HCT116 (cell line): ENCODE results near the gene DDI2. TPM values are rescaled to one million over a fixed set of nuclear protein-coding genes. Genes with fewer than 3 reads are reported as not detected.

Source experiments
- ATAC-seq: fragments of 200-7000 bp; cut with Tn5 transposase; 2 replicates; pipeline ENCODE4 v1.9.1; 2020; ENCODE audit warnings: mild to moderate bottlenecking, moderate library complexity
- BruUV-seq: library from RNA; stranded (reverse); fragments of 400-500 nt; replicated peaks from 2 replicates; lab custom pipeline; 2021; lab: Mats Ljungman, UMichigan
- CTCF ChIA-PET: fragments of 300-600 bp; sonication (Branson Sonifier 250); formaldehyde crosslinking; loops from one replicate; lab custom pipeline; 2021; ENCODE audit warnings: antibody characterized with exemption; lab: Charles Lee
- POLR2A ChIA-PET: fragments of 300-600, 350-600 bp; sonication (Branson Sonifier 250); formaldehyde crosslinking; loops from one replicate; lab custom pipeline; 2021; ENCODE audit warnings: antibody characterized with exemption; lab: Charles Lee
- RAD21 ChIA-PET, 2 experiments: fragments of 300-600 bp; sonication (Branson Sonifier 250); formaldehyde crosslinking; loops; one replicate each; lab custom pipeline; 2023; ENCODE audit warnings: low total read pairs in 2 of 2; ENCODE audit not compliant: uncharacterized antibody in 2 of 2, unreplicated experiment in 2 of 2, low non-redundant PET in 1 of 2; lab: Charles Lee
- DNase-seq: peaks from one replicate; pipeline ENCODE4 v3.0.0-alpha.2; 2010; ENCODE audit warnings: low read depth, low spot score
- H2AFZ ChIP-seq: fragments of 200-600 bp; shearing (Covaris generic), sonication (generic); 2 replicates; pipeline ENCODE4 v1.6.1; 2017; ENCODE audit warnings: low read depth, mixed run types, mixed read lengths, antibody characterized with exemption, low read length; ENCODE audit not compliant: poor library complexity, severe bottlenecking
- H3K27ac ChIP-seq: 2 replicates; pipeline ENCODE4 v1.5.1; 2012; ENCODE audit warnings: low read depth, low read length
- H3K27me3 ChIP-seq: fragments of 200-600 bp; sonication (generic); 2 replicates; pipeline ENCODE4 v1.6.1; 2016; ENCODE audit warnings: mixed run types, low read length, mixed read lengths; ENCODE audit not compliant: insufficient read depth
- H3K36me3 ChIP-seq, 2 experiments: fragments of 200-500 bp in 1 of 2; fragments of 200-600 bp in 1 of 2; sonication (Bioruptor generic) in 1 of 2; sonication (generic) in 1 of 2; 2 replicates each; pipeline versions ENCODE4 v1.5.1 to v1.6.1; 2014 to 2016; ENCODE audit warnings: low read length in 2 of 2, inconsistent platforms in 1 of 2, mixed read lengths in 1 of 2, mixed run types in 1 of 2; ENCODE audit not compliant: insufficient read depth in 2 of 2, control insufficient read depth in 1 of 2
- H3K4me1 ChIP-seq, 2 experiments: fragments of 200-600 bp in 1 of 2; sonication (generic) in 1 of 2; 2 replicates each; pipeline versions ENCODE4 v1.5.1 to v1.6.1; 2012 to 2017; ENCODE audit warnings: low read length in 2 of 2, inconsistent platforms in 1 of 2, mild to moderate bottlenecking in 1 of 2, mixed read lengths in 1 of 2, mixed run types in 1 of 2, moderate library complexity in 1 of 2; ENCODE audit not compliant: insufficient read depth in 2 of 2, control insufficient read depth in 1 of 2
- H3K4me2 ChIP-seq: fragments of 200-600 bp; sonication (generic); 2 replicates; pipeline ENCODE4 v1.6.1; 2017; ENCODE audit warnings: mixed run types, low read length, mixed read lengths
- H3K4me3 ChIP-seq, 2 experiments: fragments of 200-600 bp in 1 of 2; sonication (generic) in 1 of 2; replicated peaks in 1 of 2; 2 replicates each; pipeline ENCODE4 v1.5.1; 2011 to 2016; ENCODE audit warnings: low read length in 2 of 2, control low read depth in 1 of 2, low read depth in 1 of 2, mild to moderate bottlenecking in 1 of 2, mixed read lengths in 1 of 2, mixed run types in 1 of 2
- H3K79me2 ChIP-seq: fragments of 200-600 bp; sonication (generic); 2 replicates; pipeline ENCODE4 v1.6.1; 2017; ENCODE audit warnings: mild to moderate bottlenecking, mixed run types, low read length, moderate library complexity, mixed read lengths; ENCODE audit not compliant: insufficient read depth
- H3K9ac ChIP-seq: fragments of 200-600 bp; sonication (generic); 2 replicates; pipeline ENCODE4 v1.6.1; 2016; ENCODE audit warnings: low read length, mixed read lengths
- H3K9me2 ChIP-seq: fragments of 200-600 bp; sonication (generic), shearing (Covaris generic); 2 replicates; pipeline ENCODE4 v1.6.1; 2017; ENCODE audit warnings: mixed run types, mild to moderate bottlenecking, moderate library complexity; ENCODE audit not compliant: insufficient read depth
- H3K9me3 ChIP-seq, 2 experiments: fragments of 200-500 bp in 1 of 2; fragments of 200-600 bp in 1 of 2; sonication (Bioruptor generic) in 1 of 2; sonication (generic) in 1 of 2; 2 replicates each; pipeline ENCODE4 v1.6.1; 2014 to 2017; ENCODE audit warnings: low read length in 2 of 2, mixed read lengths in 2 of 2, inconsistent platforms in 1 of 2, low read depth in 1 of 2, mild to moderate bottlenecking in 1 of 2, mixed run types in 1 of 2, moderate library complexity in 1 of 2; ENCODE audit not compliant: control insufficient read depth in 1 of 2, insufficient read depth in 1 of 2
- H4K20me1 ChIP-seq: fragments of 200-600 bp; sonication (generic), shearing (Covaris generic); 2 replicates; pipeline ENCODE4 v1.6.1; 2017; ENCODE audit warnings: mixed run types, mild to moderate bottlenecking, moderate library complexity; ENCODE audit not compliant: insufficient read depth
- ATF3 ChIP-seq: IDR thresholded peaks from 2 replicates; pipeline ENCODE4 v1.6.1; 2012
- CBX3 ChIP-seq: IDR thresholded peaks from 2 replicates; pipeline ENCODE4 v1.6.1; 2012; ENCODE audit warnings: low read depth
- CTCF ChIP-seq, 3 experiments: fragments of 200-600 bp in 1 of 3; sonication (generic) in 1 of 3; IDR thresholded peaks in 2 of 3; conservative IDR thresholded peaks in 1 of 3; 2 replicates each; pipeline ENCODE4 v1.5.1; 2012 to 2017; ENCODE audit warnings: low read depth in 2 of 3, low read length in 2 of 3, antibody characterized with exemption in 1 of 3, borderline replicate concordance in 1 of 3, control low read depth in 1 of 3, mild to moderate bottlenecking in 1 of 3, mixed read lengths in 1 of 3, mixed run types in 1 of 3, moderate library complexity in 1 of 3; ENCODE audit not compliant: insufficient read depth in 1 of 3
- EGR1 ChIP-seq: IDR thresholded peaks from 2 replicates; pipeline ENCODE4 v1.6.1; 2012; ENCODE audit warnings: low read depth
- MAX ChIP-seq: IDR thresholded peaks from 2 replicates; pipeline ENCODE4 v1.6.1; 2012
- POLR2AphosphoS5 ChIP-seq: IDR thresholded peaks from 2 replicates; pipeline ENCODE4 v1.6.1; 2011; ENCODE audit warnings: mild to moderate bottlenecking, low read depth, low read length, moderate library complexity
- RAD21 ChIP-seq: IDR thresholded peaks from 2 replicates; pipeline ENCODE4 v1.6.1; 2012; ENCODE audit warnings: low read depth, mild to moderate bottlenecking
- ZBTB33 ChIP-seq: IDR thresholded peaks from 2 replicates; pipeline ENCODE4 v1.6.1; 2011; ENCODE audit warnings: mild to moderate bottlenecking, low read length, moderate library complexity; ENCODE audit not compliant: insufficient replicate concordance; ENCODE audit errors: extremely low read depth
- intact Hi-C: fragments of 100-400 bp; cut with micrococcal nuclease; formaldehyde crosslinking; loops from 2 replicates; pipeline ENCODE4 v1.10.0; 2022
- total RNA-seq: library from RNA; stranded (reverse); gene quantifications from one replicate; pipeline ENCODE4 v1.2.1, GENCODE V29; 2021; ENCODE audit not compliant: unreplicated experiment

DDI2 gene
- total RNA-seq, 1 experiment from 2014 or later = 26.3 TPM

- TF ChIP-seq ZBTB33 (no peak), CTCF (IDR thresholded peaks at IDR 0.05 in 2 of 3, conservative IDR thresholded peaks at IDR 0.05 in 1 of 3; ENCODE audit: borderline replicate concordance in 1 of 3, insufficient read depth in 1 of 3, low read depth in 2 of 3, low read length in 2 of 3) (no peak), MAX (no peak), EGR1 (no peak), POLR2AphosphoS5 (no peak), RAD21 (no peak), CBX3 (no peak), ATF3 (no peak)
- H3K4me3 ChIP-seq = no peak overlapping the region
- RAD21 ChIA-PET = no interaction called here
- ATAC-seq (no peak), DNase-seq (no peak)
- no peak overlapping the region for H2AFZ ChIP-seq
- H3K4me1 ChIP-seq = peaks cover 2 to 25% of the 10 kb centered on the region in 2 experiments; a peak in 2 of 4 replicates
- peaks cover 96% of the 10 kb centered on the region for H3K79me2 ChIP-seq
- POLR2A ChIA-PET = no interaction called here
- CTCF ChIA-PET = no interaction called here
- intact Hi-C loops = no loop called here
- H3K36me3 ChIP-seq = peaks cover 3 to 18% of the 10 kb centered on the region in 2 experiments; a peak in 2 of 4 replicates
- peaks cover 8% of the 10 kb centered on the region; the same call in 1 of the 2 replicates for H4K20me1 ChIP-seq
- H3K27me3 ChIP-seq = no peaks in the 10 kb centered on the region
- no peak overlapping the region for H3K4me2 ChIP-seq
- no TSS peak for BruUV-seq
- no peaks in the 10 kb centered on the region for H3K9me3 ChIP-seq
- H3K9me2 ChIP-seq = no peaks in the 10 kb centered on the region
- H3K27ac ChIP-seq = no peak overlapping the region
- no peak overlapping the region for H3K9ac ChIP-seq
These were observed 4.7 kb downstream of the DDI2 start for GRCh38 chr1:15621975-15622374.
